Retinal pigment epithelial cell (primary cell): Measurements from ENCODE around the gene HOXA5.
A peak's percentile ranks its signal among the peaks of the same experiment; 100 is the strongest.

Source experiments
- DNase-seq: peaks from one replicate; pipeline ENCODE4 v3.0.0-alpha.2; 2010; ENCODE audit warnings: low read depth
- H3K4me3 ChIP-seq: 2 replicates; pipeline ENCODE4 v1.5.1; 2011; ENCODE audit warnings: mild to moderate bottlenecking, low read length, control low read depth, moderate library complexity
- TF ChIP-seq, protein P1 (sequence below): conservative IDR thresholded peaks from 2 replicates; pipeline ENCODE4 v1.5.1; 2011; ENCODE audit warnings: low read depth, low read length, control low read depth, inconsistent platforms

Gene HOXA5

DNA sequence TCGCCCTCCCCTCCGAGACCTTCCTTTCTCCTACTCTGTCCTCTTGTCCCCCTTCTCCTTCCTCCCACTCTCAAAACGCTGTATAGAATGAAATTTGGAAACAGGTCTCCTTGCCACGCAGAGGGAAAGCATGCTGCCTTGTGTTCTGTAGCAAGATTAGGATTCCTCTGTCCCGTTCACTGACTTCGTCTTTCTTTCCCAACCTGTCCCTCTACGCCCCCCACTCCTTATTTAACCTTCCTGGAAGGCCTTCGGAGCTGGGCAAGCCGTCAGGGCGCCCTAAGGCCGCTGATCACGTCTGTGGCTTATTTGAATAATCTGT, 20.5 kb upstream of the HOXA5 start:
- H3K4me3 ChIP-seq: no peak overlapping the region
- TF ChIP-seq, protein P1, sequence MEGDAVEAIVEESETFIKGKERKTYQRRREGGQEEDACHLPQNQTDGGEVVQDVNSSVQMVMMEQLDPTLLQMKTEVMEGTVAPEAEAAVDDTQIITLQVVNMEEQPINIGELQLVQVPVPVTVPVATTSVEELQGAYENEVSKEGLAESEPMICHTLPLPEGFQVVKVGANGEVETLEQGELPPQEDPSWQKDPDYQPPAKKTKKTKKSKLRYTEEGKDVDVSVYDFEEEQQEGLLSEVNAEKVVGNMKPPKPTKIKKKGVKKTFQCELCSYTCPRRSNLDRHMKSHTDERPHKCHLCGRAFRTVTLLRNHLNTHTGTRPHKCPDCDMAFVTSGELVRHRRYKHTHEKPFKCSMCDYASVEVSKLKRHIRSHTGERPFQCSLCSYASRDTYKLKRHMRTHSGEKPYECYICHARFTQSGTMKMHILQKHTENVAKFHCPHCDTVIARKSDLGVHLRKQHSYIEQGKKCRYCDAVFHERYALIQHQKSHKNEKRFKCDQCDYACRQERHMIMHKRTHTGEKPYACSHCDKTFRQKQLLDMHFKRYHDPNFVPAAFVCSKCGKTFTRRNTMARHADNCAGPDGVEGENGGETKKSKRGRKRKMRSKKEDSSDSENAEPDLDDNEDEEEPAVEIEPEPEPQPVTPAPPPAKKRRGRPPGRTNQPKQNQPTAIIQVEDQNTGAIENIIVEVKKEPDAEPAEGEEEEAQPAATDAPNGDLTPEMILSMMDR: no peak
- no peak for DNase-seq

DNA sequence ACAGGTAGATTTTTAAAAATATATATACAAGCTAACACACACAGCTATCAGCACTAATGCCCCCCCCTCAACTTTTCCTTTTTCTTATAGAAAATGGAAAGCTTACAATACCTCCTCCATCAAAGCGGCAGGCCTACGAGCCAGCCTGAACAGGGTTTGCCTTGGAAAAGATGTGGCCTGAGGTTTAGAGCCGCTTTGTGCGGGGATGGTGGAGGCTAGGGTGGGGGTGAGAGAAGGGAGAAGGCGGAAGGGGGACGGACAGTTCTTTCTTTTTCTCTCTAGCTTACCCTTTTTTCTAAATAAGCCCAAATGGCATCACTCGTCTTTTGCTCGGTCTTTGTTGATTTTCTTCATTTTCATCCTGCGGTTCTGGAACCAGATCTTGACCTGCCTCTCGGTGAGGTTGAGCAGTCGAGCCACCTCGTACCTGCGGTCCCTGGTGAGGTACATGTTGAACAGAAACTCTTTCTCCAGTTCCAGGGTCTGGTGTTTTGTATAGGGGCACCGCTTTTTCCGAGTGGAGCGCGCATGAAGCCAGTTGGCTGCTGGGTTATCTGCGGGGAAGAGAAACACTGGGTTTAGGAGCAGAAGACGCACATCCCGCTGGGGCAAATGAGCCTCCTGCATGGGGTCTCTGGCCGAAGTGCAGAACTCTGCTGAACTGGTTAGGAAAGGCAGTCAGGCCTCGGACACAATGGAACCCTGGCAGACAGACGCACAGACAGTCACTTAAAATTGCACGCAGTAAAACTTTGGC, 20.0 kb upstream of the HOXA5 start:
- no peak overlapping the region for H3K4me3 ChIP-seq
- no peak for DNase-seq
- TF ChIP-seq, protein P1: no peak

DNA sequence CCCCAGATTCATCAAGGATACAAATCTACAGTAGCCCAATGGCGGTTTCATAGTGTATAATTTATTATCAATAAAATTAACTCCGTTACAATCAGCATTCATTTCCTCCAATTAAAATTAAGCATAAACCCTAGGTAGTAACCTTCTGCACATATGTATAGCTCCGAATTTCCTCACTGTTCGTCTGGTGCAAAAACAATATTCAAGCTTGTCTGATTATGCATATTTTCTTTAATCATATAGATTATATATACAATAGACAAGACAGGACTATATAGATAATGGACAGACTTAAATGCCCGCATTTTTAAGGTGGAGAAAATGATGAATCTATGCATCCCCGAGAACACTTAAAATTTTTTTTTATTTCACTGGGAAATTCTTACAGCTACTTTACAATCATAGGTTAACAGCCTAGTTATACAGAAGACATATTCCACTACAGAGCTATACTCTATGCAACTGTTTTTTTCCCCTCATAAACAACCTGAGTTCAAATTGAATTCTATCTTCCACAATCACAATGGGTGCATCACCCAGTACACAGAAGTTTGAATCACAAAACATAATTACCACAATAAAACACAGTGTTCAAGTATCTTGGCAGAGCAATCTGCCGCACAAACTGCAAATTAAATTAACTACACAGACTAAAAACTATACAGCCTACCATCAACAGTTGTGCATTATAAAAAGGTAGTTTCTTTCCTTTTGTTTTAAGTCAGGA, 19.2 kb upstream of the HOXA5 start:
- H3K4me3 ChIP-seq: no peak overlapping the region
- no peak for DNase-seq
- TF ChIP-seq, protein P1: no peak

DNA sequence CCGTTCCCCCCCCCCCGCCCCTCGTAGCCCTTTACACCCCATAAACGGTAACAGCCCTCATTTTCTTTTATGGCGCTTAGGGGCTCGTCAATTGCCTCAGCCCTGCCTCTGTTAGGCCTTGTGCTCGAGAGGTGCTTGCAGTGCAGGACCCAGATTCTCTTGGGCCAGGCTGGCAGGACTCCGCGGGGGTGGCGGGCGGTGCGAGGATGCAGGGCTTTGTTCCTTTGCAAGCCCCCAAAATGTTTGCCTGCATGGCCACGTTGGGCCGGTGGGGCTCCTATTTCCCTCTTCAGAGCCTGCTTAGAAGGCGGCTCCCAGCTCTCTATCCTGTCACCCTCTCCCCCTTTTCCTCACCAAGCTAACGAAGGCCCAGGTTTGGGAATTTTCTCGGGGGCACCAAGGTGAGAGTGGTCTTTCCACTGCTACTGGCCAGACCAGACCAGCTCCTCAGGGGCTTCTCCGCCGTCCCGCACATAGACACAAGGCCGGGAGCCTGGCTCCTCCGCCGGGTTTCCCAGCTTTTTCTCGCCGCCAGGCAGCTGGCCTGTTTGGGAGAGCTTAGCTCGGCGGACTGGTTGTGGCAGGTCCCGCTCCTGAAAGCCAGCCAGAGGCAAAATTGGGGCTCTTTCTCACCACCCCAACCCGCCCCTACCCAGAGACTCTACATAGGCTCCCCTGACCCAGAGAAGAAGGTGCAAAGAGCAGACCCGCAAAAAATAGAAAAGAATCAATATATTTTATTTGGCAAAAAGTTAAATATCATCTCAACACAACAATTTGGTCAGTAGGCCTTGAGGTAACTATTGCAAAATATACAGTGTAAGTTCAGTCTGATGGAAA, 18.5 kb upstream of the HOXA5 start:
- DNase-seq: no peak
- TF ChIP-seq, protein P1: no peak
- H3K4me3 ChIP-seq: no peak overlapping the region

DNA sequence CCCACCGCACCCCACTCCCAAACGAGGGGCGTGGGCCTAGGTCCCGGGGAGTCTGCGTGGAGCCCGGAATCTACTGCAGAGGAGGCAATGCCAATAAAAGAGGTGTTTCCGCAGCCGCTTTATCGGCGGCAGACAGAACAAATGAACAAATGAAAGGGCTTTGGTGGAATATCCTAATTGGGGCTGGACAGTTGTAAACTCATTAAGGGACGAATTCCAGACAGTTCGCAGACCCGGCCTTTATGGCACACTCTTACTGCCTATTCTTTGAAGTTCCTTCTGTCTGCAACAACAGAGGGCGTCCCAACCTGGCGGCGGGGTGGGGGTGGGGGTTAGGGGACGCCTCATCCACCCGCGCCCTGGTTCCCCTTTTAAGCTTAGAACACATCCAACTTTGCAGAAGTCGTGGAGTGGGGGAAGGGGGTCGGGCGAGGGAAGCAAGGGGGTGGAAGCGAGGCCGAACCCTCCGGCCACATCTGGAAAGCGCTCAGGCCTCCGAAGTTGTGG, 17.8 kb upstream of the HOXA5 start:
- no peak for DNase-seq
- TF ChIP-seq, protein P1: no peak
- H3K4me3 ChIP-seq: no peak overlapping the region

DNA sequence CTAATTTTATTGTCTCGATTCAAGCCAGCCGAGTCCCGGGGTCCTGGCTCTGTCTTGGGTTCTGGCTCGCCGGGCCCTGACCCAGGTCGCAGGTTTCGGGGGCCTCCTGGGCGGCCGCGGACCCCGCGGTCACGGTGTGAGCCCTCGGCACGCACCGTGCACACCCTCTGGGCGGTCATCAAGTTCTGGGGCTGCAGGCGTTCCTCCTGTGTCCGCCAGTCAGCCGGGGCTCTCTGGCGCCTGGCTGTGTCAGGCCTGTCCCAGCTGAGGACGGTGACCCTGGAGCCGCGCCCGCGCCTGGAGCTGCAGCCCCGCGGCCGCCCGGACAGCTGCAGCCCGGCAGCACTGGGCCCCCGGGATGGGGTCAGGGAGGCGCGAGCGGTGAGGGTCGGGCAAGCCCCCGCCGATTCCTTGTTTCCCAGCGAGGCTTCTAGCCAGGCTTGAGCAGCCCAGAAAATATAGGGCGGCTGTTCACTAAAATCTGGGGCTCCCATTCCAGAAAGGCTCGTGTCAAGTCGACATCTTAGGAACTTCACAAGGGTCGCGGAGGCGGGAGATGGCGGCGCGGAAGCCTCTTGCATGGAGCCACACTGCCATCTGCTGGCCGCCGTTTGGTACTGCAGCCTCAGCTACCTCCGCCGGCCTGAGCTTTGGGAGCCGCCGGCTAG, 17.2 kb upstream of the HOXA5 start:
- DNase-seq: peak; percentile 17
- TF ChIP-seq, protein P1: peak; percentile 93
- peak overlapping the region; percentile 49 for H3K4me3 ChIP-seq
